ENCODE results near the gene ARHGAP15.

Gene ARHGAP15

GRCh38 chr2:143157418-143157817, 28.2 kb downstream of the ARHGAP15 start:
- ChIA-PET CTCF (no interaction called here), POLR2A (no interaction called here)
- no peak for TF ChIP-seq ARNT (IDR thresholded peaks at IDR 0.05)
- no peak for TF ChIP-seq CTBP1 (IDR thresholded peaks at IDR 0.05; ENCODE audit: borderline replicate concordance)
- TF ChIP-seq LEF1 (IDR thresholded peaks at IDR 0.05; ENCODE audit: borderline replicate concordance) = no peak
- TF ChIP-seq FOXK2 (IDR thresholded peaks at IDR 0.05) = no peak
- TF ChIP-seq ZNF384 (IDR thresholded peaks at IDR 0.05) = no peak
- no peak for TF ChIP-seq FOXM1 (IDR thresholded peaks at IDR 0.05; ENCODE audit: borderline replicate concordance)
- no peak for TF ChIP-seq PKNOX1 (IDR thresholded peaks at IDR 0.05)
- no peak for DNase-seq (ENCODE audit: extremely low spot score)

- DNase-seq (ENCODE audit: extremely low spot score) = no peak
- POLR2A ChIA-PET = no interaction called here
- CTCF ChIA-PET = no interaction called here
- no peak for TF ChIP-seq L3MBTL2 (conservative IDR thresholded peaks at IDR 0.05)
- TF ChIP-seq ARNT (IDR thresholded peaks at IDR 0.05) = no peak
- no peak for TF ChIP-seq TARDBP (IDR thresholded peaks at IDR 0.05)
- TF ChIP-seq HDGF (IDR thresholded peaks at IDR 0.05; ENCODE audit: borderline replicate concordance) = no peak
- TF ChIP-seq SP1 (IDR thresholded peaks at IDR 0.05) = no peak
- no peak for TF ChIP-seq FOXA1 (IDR thresholded peaks at IDR 0.05)
- no peak for TF ChIP-seq NFRKB (IDR thresholded peaks at IDR 0.05)
- no peak for TF ChIP-seq FOXM1 (IDR thresholded peaks at IDR 0.05; ENCODE audit: borderline replicate concordance)
- no peak for TF ChIP-seq BHLHE40 (IDR thresholded peaks at IDR 0.05; ENCODE audit: borderline replicate concordance)
- no peak for TF ChIP-seq ZNF384 (IDR thresholded peaks at IDR 0.05)
- TF ChIP-seq CTBP1 (IDR thresholded peaks at IDR 0.05; ENCODE audit: borderline replicate concordance) = no peak
- TF ChIP-seq PKNOX1 (IDR thresholded peaks at IDR 0.05) = no peak
- no peak for TF ChIP-seq LEF1 (IDR thresholded peaks at IDR 0.05; ENCODE audit: borderline replicate concordance)
- no peak for TF ChIP-seq FOXK2 (IDR thresholded peaks at IDR 0.05)
- no peak for TF ChIP-seq ELF4 (IDR thresholded peaks at IDR 0.05)
These were observed 28.9 kb downstream of the ARHGAP15 start for GRCh38 chr2:143158098-143158497.

- POLR2A ChIA-PET = no interaction called here
- no peak for TF ChIP-seq NFRKB (IDR thresholded peaks at IDR 0.05)
- no peak for TF ChIP-seq ZNF384 (IDR thresholded peaks at IDR 0.05)
- no peak for DNase-seq (ENCODE audit: extremely low spot score)
- CTCF ChIA-PET = no interaction called here
These were observed 29.6 kb downstream of the ARHGAP15 start for GRCh38 chr2:143158551-143159485.

- CTCF ChIA-PET = no interaction called here
- no peak for DNase-seq (ENCODE audit: extremely low spot score)
- POLR2A ChIA-PET = no interaction called here
- no peak for TF ChIP-seq SUZ12 (IDR thresholded peaks at IDR 0.05)
- TF ChIP-seq BHLHE40 (IDR thresholded peaks at IDR 0.05; ENCODE audit: borderline replicate concordance) = no peak
These were observed 30.2 kb downstream of the ARHGAP15 start for GRCh38 chr2:143159486-143159840.

- TF ChIP-seq SP1 (IDR thresholded peaks at IDR 0.05) = no peak
- TF ChIP-seq CTBP1 (IDR thresholded peaks at IDR 0.05; ENCODE audit: borderline replicate concordance) = no peak
- TF ChIP-seq BHLHE40 (IDR thresholded peaks at IDR 0.05; ENCODE audit: borderline replicate concordance) = no peak
- no peak for TF ChIP-seq ZNF384 (IDR thresholded peaks at IDR 0.05)
- no peak for TF ChIP-seq TARDBP (IDR thresholded peaks at IDR 0.05)
- no peak for TF ChIP-seq ARNT (IDR thresholded peaks at IDR 0.05)
- TF ChIP-seq L3MBTL2 (conservative IDR thresholded peaks at IDR 0.05) = no peak
- no peak for TF ChIP-seq FOXA1 (IDR thresholded peaks at IDR 0.05)
- TF ChIP-seq SUZ12 (IDR thresholded peaks at IDR 0.05) = no peak
- no peak for TF ChIP-seq ELF4 (IDR thresholded peaks at IDR 0.05)
- no peak for TF ChIP-seq LEF1 (IDR thresholded peaks at IDR 0.05; ENCODE audit: borderline replicate concordance)
- no peak for TF ChIP-seq FOXK2 (IDR thresholded peaks at IDR 0.05)
- no peak for TF ChIP-seq PKNOX1 (IDR thresholded peaks at IDR 0.05)
- TF ChIP-seq NFRKB (IDR thresholded peaks at IDR 0.05) = no peak
- TF ChIP-seq HDGF (IDR thresholded peaks at IDR 0.05; ENCODE audit: borderline replicate concordance) = no peak
- no peak for TF ChIP-seq FOXM1 (IDR thresholded peaks at IDR 0.05; ENCODE audit: borderline replicate concordance)
- DNase-seq (ENCODE audit: extremely low spot score) = no peak
- POLR2A ChIA-PET = no interaction called here
- CTCF ChIA-PET = interaction anchor here (0.5 to 1.1 kb wide), 4 partner anchors 94 to 576 kb away, joined by 3 to 4 read pairs (median 4); no protein-coding TSS in a partner anchor
These were observed 31.8 kb downstream of the ARHGAP15 start for GRCh38 chr2:143160732-143161707.

All from HEK293T (cell line).